IPS-18c (cell line): ENCODE measurements around the gene CUL3.

ENCODE experiments used
- H3K4me3 ChIP-seq: 2 replicates; pipeline ENCODE4 v1.7.0; 2013; ENCODE audit warnings: low read depth, mild to moderate bottlenecking, low read length, moderate library complexity; ENCODE audit not compliant: insufficient read depth
- H3K9me3 ChIP-seq: one replicate; pipeline ENCODE4 v1.6.1; 2013; ENCODE audit warnings: mild to moderate bottlenecking, low read length, moderate library complexity; ENCODE audit not compliant: control insufficient read depth, insufficient read depth

CUL3 gene

GRCh38 chr2:224461391-224461790 is 123.8 kb downstream of the CUL3 start:
- Histone ChIP-seq H3K4me3 (no peak overlapping the region), H3K9me3 (peaks cover 4% of the 10 kb centered on the region)

- Histone ChIP-seq H3K9me3 (peaks cover 4% of the 10 kb centered on the region), H3K4me3 (no peak overlapping the region)
These were observed 127.6 kb downstream of the CUL3 start for GRCh38 chr2:224457408-224458096.

- no peaks in the 10 kb centered on the region for H3K9me3 ChIP-seq
- no peak overlapping the region for H3K4me3 ChIP-seq
These were observed 131.3 kb downstream of the CUL3 start for GRCh38 chr2:224453892-224454291.

GRCh38 chr2:224449212-224450147 is 135.7 kb downstream of the CUL3 start:
- H3K9me3 ChIP-seq, result no peaks in the 10 kb centered on the region
- H3K4me3 ChIP-seq, result no peak overlapping the region

GRCh38 chr2:224448236-224448635 is 136.9 kb downstream of the CUL3 start:
- H3K9me3 ChIP-seq, result no peaks in the 10 kb centered on the region
- no peak overlapping the region for H3K4me3 ChIP-seq

- no peak overlapping the region for H3K4me3 ChIP-seq
- H3K9me3 ChIP-seq, result no peaks in the 10 kb centered on the region
These were observed 140.4 kb downstream of the CUL3 start for GRCh38 chr2:224444783-224445182.

- no peak overlapping the region for H3K4me3 ChIP-seq
- H3K9me3 ChIP-seq, result no peaks in the 10 kb centered on the region
These were observed 141.1 kb downstream of the CUL3 start for GRCh38 chr2:224444021-224444420.

- no peak overlapping the region for H3K4me3 ChIP-seq
- no peaks in the 10 kb centered on the region for H3K9me3 ChIP-seq
These were observed 142.8 kb downstream of the CUL3 start for GRCh38 chr2:224442071-224442967.

- H3K9me3 ChIP-seq, result no peaks in the 10 kb centered on the region
- H3K4me3 ChIP-seq, result no peak overlapping the region
These were observed 144.2 kb downstream of the CUL3 start for GRCh38 chr2:224440988-224441387.

- no peak overlapping the region for H3K4me3 ChIP-seq
These were observed 146.4 kb downstream of the CUL3 start for GRCh38 chr2:224438726-224439125.

GRCh38 chr2:224436634-224437033 is 148.5 kb downstream of the CUL3 start:
- Histone ChIP-seq H3K4me3 (no peak overlapping the region), H3K9me3 (no peaks in the 10 kb centered on the region)

More at GRCh38 chr2:224438726-224439125, 146.4 kb downstream of the CUL3 start:
- H3K9me3 ChIP-seq, result no peaks in the 10 kb centered on the region

GRCh38 chr2:224434618-224435017 is 150.5 kb downstream of the CUL3 start:
- H3K4me3 ChIP-seq, result no peak overlapping the region
- peaks cover 2% of the 10 kb centered on the region for H3K9me3 ChIP-seq

- Histone ChIP-seq H3K4me3 (no peak overlapping the region), H3K9me3 (peaks cover 6% of the 10 kb centered on the region)
These were observed 151.7 kb downstream of the CUL3 start for GRCh38 chr2:224433442-224433841.

- H3K4me3 ChIP-seq, result no peak overlapping the region
- H3K9me3 ChIP-seq, result peaks cover 6% of the 10 kb centered on the region
These were observed 153.1 kb downstream of the CUL3 start for GRCh38 chr2:224432003-224432579.

GRCh38 chr2:224429441-224429810 is 155.7 kb downstream of the CUL3 start:
- H3K9me3 ChIP-seq, result peaks cover 6% of the 10 kb centered on the region
- no peak overlapping the region for H3K4me3 ChIP-seq

- peaks cover 6% of the 10 kb centered on the region for H3K9me3 ChIP-seq
These were observed 156.2 kb downstream of the CUL3 start for GRCh38 chr2:224428787-224429440.

GRCh38 chr2:224427471-224427870 is 157.7 kb downstream of the CUL3 start:
- Histone ChIP-seq H3K9me3 (peaks cover 6% of the 10 kb centered on the region), H3K4me3 (no peak overlapping the region)

More at GRCh38 chr2:224428787-224429440, 156.2 kb downstream of the CUL3 start:
- no peak overlapping the region for H3K4me3 ChIP-seq
